ENCODE results near the gene CD80.
"Not testable (repeated sequence)": the region's sequence is repeated elsewhere in the genome, so short reads cannot be mapped to it uniquely, and the experiment has no call there.

The CD80 gene

DNA sequence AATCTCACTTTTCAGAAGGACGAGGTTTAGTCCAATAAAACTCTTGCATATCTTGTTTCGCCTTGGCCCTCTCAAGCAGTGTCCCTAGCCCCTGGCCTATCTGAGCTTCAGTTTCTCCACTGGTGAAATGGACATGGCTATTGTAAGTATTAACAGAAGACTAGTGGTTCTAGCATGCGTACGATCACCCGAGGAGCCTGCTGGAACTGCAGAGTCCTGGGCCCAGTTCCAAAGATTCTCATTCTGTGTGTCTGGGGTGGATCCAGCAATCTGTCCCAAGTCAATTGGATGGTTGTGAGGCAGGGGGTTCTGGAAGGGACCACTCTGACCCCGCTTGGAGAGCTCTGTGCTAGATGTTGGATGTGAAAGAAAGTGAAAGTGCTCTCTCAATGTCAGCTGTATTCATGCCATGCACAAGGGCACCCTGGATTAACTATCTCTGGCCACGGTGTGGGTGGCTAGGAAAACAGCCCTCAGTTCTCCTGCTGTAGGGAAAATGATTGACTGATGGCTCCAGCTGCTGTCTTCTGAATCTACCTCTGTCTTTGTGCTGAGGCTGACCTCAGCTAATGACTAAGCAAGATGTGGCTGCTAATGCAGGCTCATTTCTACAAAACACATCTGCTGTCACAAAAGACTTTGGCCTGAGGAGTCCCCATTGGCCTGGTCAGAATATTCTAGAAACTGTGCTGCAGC, 36.4 kb upstream of the CD80 start:
- TF ChIP-seq, protein P1, sequence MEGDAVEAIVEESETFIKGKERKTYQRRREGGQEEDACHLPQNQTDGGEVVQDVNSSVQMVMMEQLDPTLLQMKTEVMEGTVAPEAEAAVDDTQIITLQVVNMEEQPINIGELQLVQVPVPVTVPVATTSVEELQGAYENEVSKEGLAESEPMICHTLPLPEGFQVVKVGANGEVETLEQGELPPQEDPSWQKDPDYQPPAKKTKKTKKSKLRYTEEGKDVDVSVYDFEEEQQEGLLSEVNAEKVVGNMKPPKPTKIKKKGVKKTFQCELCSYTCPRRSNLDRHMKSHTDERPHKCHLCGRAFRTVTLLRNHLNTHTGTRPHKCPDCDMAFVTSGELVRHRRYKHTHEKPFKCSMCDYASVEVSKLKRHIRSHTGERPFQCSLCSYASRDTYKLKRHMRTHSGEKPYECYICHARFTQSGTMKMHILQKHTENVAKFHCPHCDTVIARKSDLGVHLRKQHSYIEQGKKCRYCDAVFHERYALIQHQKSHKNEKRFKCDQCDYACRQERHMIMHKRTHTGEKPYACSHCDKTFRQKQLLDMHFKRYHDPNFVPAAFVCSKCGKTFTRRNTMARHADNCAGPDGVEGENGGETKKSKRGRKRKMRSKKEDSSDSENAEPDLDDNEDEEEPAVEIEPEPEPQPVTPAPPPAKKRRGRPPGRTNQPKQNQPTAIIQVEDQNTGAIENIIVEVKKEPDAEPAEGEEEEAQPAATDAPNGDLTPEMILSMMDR (IDR thresholded peaks at IDR 0.05; ENCODE audit: low read depth, low read length, missing control alignments): no peak
- Histone ChIP-seq H3K4me3 (ENCODE audit: low read depth, low read length) (no peak overlapping the region), H3K27ac (no peak overlapping the region), H3K27me3 (replicated peaks) (no peaks in the 10 kb centered on the region), H3K36me3 (replicated peaks) (no peaks in the 10 kb centered on the region)
- no peak for DNase-seq
- in situ Hi-C loops (cut with HindIII; ENCODE audit: low pct_ligation_motif_present, low sequenced_read_pairs): no loop called here

DNA sequence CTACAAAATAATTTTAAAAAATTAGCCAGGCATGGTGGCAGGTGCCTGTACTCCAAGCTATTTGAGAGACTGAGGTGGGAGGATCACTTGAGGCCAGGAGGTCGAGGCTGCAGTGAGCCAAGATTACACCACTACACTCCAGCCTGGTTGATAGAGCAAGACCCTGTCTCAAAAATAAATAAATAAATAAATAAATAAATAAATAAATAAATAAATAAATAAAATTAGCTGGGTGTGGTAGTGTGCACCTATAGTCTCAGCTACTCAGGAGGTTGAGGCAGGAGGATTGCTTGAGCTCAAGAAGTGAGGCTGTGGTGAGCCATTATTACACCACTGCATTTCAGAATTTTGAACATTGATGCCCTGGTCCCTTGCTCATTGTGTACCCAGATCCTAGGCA, 35.5 kb upstream of the CD80 start:
- H3K27me3 ChIP-seq (replicated peaks); H3K27ac ChIP-seq; H3K36me3 ChIP-seq (replicated peaks); in situ Hi-C loops (cut with HindIII; ENCODE audit: low pct_ligation_motif_present, low sequenced_read_pairs); H3K4me3 ChIP-seq (ENCODE audit: low read depth, low read length); DNase-seq: not testable (repeated sequence)

DNA sequence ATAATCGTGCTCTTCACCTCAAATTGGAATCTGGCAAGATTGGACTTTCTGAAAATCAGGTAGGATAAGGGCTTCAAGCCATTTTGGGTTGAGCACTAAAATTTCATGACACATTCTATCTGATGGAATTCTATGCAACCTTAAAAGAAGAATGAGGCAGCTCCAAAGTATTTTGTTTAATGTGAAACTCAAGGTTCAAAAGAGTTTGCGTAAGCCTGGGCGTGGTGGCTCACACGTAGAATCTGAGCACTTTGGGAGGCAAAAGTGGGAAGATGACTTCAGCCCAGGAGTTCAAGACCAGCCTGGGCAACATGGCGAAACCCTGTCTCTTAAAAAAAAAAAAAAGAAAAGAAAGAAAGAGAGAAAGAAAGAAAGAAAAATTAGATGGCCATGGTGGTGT, 34.7 kb upstream of the CD80 start:
- in situ Hi-C loops (cut with HindIII; ENCODE audit: low pct_ligation_motif_present, low sequenced_read_pairs): no loop called here
- H3K27ac ChIP-seq: no peak overlapping the region
- no peaks in the 10 kb centered on the region for H3K27me3 ChIP-seq (replicated peaks)
- H3K36me3 ChIP-seq (replicated peaks): no peaks in the 10 kb centered on the region
- no peak for DNase-seq
- TF ChIP-seq, protein P1 (IDR thresholded peaks at IDR 0.05; ENCODE audit: low read depth, low read length, missing control alignments): no peak
- no peak overlapping the region for H3K4me3 ChIP-seq (ENCODE audit: low read depth, low read length)

DNA sequence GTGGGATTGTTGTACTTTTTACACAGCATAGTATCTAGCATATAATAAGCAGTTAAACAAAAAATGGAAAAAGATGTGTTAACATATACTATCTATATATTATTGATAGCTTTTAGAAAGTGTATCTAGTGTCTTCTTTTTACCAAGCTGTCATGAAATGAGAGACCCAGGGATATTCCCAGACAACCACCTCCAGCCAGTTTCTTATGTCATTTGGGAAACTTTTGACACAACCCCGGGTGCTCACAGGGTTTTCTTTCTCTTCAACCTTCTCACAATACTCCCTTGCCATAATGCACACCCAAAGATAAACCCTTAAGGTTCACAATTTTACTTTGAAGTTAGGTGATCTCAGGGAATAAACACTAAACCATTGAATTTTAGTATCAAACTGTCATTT, 33.4 kb upstream of the CD80 start:
- Histone ChIP-seq H3K27me3 (replicated peaks) (no peaks in the 10 kb centered on the region), H3K4me3 (ENCODE audit: low read depth, low read length) (no peak overlapping the region), H3K36me3 (replicated peaks) (no peaks in the 10 kb centered on the region), H3K27ac (no peak overlapping the region)
- no peak for DNase-seq
- TF ChIP-seq, protein P1 (IDR thresholded peaks at IDR 0.05; ENCODE audit: low read depth, low read length, missing control alignments): no peak
- in situ Hi-C loops (cut with HindIII; ENCODE audit: low pct_ligation_motif_present, low sequenced_read_pairs): no loop called here

DNA sequence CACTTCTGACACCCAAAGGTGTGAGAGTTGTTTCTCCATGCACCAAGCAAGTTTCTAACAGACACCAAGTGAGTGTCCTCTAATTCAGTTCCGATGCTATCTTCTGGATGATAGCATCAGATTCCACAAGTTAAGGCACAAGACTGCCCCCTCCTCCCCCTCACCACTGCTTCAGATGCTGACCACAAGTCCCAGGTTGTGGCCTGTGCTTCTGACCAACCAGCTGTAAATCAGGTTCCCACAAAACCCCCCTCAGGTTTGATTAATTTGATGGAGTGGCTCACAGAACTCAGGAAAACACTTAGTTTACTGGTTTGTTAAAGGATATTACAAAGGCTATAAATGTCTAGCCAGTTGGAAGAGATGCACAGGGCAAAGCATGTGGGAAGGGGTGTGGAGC, 31.3 kb upstream of the CD80 start:
- in situ Hi-C loops (cut with HindIII; ENCODE audit: low pct_ligation_motif_present, low sequenced_read_pairs): no loop called here
- DNase-seq: no peak
- Histone ChIP-seq H3K27me3 (replicated peaks) (no peaks in the 10 kb centered on the region), H3K27ac (no peak overlapping the region), H3K36me3 (replicated peaks) (no peaks in the 10 kb centered on the region), H3K4me3 (ENCODE audit: low read depth, low read length) (no peak overlapping the region)
- TF ChIP-seq, protein P1 (IDR thresholded peaks at IDR 0.05; ENCODE audit: low read depth, low read length, missing control alignments): no peak

DNA sequence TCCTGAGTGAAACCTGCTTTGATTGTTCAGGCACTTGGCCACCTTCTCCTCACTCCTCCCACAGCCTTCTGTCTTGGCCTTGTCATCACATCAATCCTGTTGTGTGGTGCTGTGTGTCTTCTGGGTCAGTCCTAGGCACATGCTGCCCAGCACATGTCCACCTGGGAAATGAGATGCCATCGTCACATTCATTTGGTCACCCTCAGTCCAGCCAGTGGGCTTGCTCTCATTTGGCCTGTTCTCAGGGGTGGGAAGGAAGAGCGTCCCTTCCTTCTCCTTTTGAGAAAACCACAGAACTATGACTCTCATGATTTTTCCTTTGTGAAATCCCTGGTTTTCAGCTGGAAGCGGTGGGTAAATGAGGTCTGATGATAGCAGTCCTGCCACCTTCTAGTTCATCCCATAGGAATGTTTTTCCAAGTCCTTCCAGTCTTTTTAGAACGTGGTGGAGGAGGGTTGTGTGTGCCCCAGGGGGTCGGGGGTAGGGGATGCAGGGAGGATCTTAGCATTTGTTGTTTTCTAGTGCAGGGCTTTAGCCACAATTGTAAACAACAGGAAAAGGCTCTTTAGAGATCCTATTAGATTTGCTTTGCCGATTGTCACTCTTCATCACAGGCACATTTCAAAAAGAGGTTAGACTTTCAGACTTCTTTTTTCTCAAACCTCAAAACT, 29.8 kb upstream of the CD80 start:
- TF ChIP-seq, protein P1 (IDR thresholded peaks at IDR 0.05; ENCODE audit: low read depth, low read length, missing control alignments): no peak
- H3K27me3 ChIP-seq (replicated peaks): no peaks in the 10 kb centered on the region

More for the DNA sequence above, 29.8 kb upstream of the CD80 start:
- Histone ChIP-seq H3K36me3 (replicated peaks) (no peaks in the 10 kb centered on the region), H3K4me3 (ENCODE audit: low read depth, low read length) (no peak overlapping the region), H3K27ac (no peak overlapping the region)
- in situ Hi-C loops (cut with HindIII; ENCODE audit: low pct_ligation_motif_present, low sequenced_read_pairs): no loop called here
- no peak for DNase-seq

Data from brain microvascular endothelial cell (primary cell).